Naive thymus-derived CD4-positive, alpha-beta T cell (primary cell): Measurements from ENCODE around the gene ANKRD13D. TPM values are rescaled to one million over a fixed set of nuclear protein-coding genes. Genes with fewer than 3 reads are reported as not detected.

ENCODE experiments used
- ATAC-seq: fragments of 150-1000 bp; cut with Tn5 transposase; 2 replicates; pipeline ENCODE4 v1.10.0; 2021; ENCODE audit warnings: mild to moderate bottlenecking, moderate library complexity
- CTCF ChIA-PET: fragments of 350-600 bp; sonication (Branson Sonifier 250); formaldehyde crosslinking; loops from one replicate; lab custom pipeline; 2021; ENCODE audit warnings: antibody characterized with exemption; lab: Charles Lee
- POLR2A ChIA-PET: fragments of 350-600 bp; sonication (Branson Sonifier 250); formaldehyde crosslinking; loops from one replicate; lab custom pipeline; 2021; ENCODE audit warnings: antibody characterized with exemption, inconsistent platforms; lab: Charles Lee
- DNase-seq, 9 donors: peaks; one replicate each; pipeline versions ENCODE4 v3.0.0 to v3.0.0-alpha.2; 2020 to 2022; ENCODE audit warnings: mixed read lengths in 1 of 9
- H3K27ac ChIP-seq: one replicate; pipeline ENCODE4 v1.7.0; 2013; ENCODE audit warnings: mild to moderate bottlenecking, low read depth, low read length, moderate library complexity
- H3K27me3 ChIP-seq, 2 donors: one replicate each; pipeline ENCODE4 v1.7.0; 2013; ENCODE audit warnings: low read length in 2 of 2, mild to moderate bottlenecking in 2 of 2, moderate library complexity in 2 of 2; ENCODE audit not compliant: control insufficient read depth in 2 of 2, insufficient read depth in 2 of 2
- H3K36me3 ChIP-seq, 3 experiments: 1 replicate in 2 of 3; 2 replicates in 1 of 3; pipeline ENCODE4 v1.7.0; 2013; ENCODE audit warnings: low read length in 3 of 3, mild to moderate bottlenecking in 3 of 3, moderate library complexity in 1 of 3; ENCODE audit not compliant: insufficient read depth in 3 of 3, control insufficient read depth in 2 of 3
- H3K4me1 ChIP-seq, 2 donors: one replicate each; pipeline ENCODE4 v1.7.0; 2013; ENCODE audit warnings: low read length in 2 of 2, mild to moderate bottlenecking in 2 of 2, moderate library complexity in 1 of 2; ENCODE audit not compliant: control insufficient read depth in 2 of 2, insufficient read depth in 2 of 2
- H3K4me3 ChIP-seq: 2 replicates; pipeline ENCODE4 v1.7.0; 2013; ENCODE audit warnings: mild to moderate bottlenecking, low read length
- H3K9me3 ChIP-seq, 3 experiments: 1 replicate in 2 of 3; 2 replicates in 1 of 3; pipeline ENCODE4 v1.7.0; 2013; ENCODE audit warnings: low read length in 3 of 3; ENCODE audit not compliant: control insufficient read depth in 2 of 3
- H3K27ac Mint-ChIP-seq, 9 donors: one replicate each; pipeline ENCODE4 v1.8.0; 2020 to 2022; ENCODE audit warnings: mixed read lengths in 9 of 9, mild to moderate bottlenecking in 8 of 9, moderate library complexity in 5 of 9, inconsistent platforms in 2 of 9
- H3K27me3 Mint-ChIP-seq, 5 donors: one replicate each; pipeline ENCODE4 v1.8.0; 2021 to 2022; ENCODE audit warnings: mixed read lengths in 5 of 5, mild to moderate bottlenecking in 1 of 5
- H3K36me3 Mint-ChIP-seq, 5 donors: one replicate each; pipeline ENCODE4 v1.8.0; 2020 to 2022; ENCODE audit warnings: mixed read lengths in 5 of 5, mild to moderate bottlenecking in 3 of 5, inconsistent platforms in 1 of 5
- H3K4me1 Mint-ChIP-seq, 7 donors: one replicate each; pipeline ENCODE4 v1.8.0; 2020 to 2022; ENCODE audit warnings: mixed read lengths in 7 of 7, mild to moderate bottlenecking in 3 of 7, inconsistent platforms in 1 of 7
- H3K4me3 Mint-ChIP-seq, 10 donors: one replicate each; pipeline ENCODE4 v1.8.0; 2020 to 2022; ENCODE audit warnings: mild to moderate bottlenecking in 10 of 10, mixed read lengths in 10 of 10, moderate library complexity in 6 of 10, inconsistent platforms in 2 of 10
- H3K9me3 Mint-ChIP-seq, 11 donors: one replicate each; pipeline ENCODE4 v1.8.0; 2020 to 2022; ENCODE audit warnings: mixed read lengths in 11 of 11, mild to moderate bottlenecking in 4 of 11, inconsistent platforms in 1 of 11, moderate library complexity in 1 of 11
- intact Hi-C, 2 donors: fragments of 100-400 bp; cut with micrococcal nuclease; formaldehyde crosslinking; loops; one replicate each; pipeline ENCODE4 v1.15.1; 2023
- polyA plus RNA-seq, 2 donors: library from polyadenylated mRNA; unstranded; fragments of 300-500 nt; fragmentation: Illumina TruSeq; gene quantifications; one replicate each; pipeline ENCODE4 v1.2.3, GENCODE V29; 2021
- total RNA-seq, 6 experiments: library from RNA in 5 of 6; stranded (reverse) in 5 of 6; gene quantifications; 1 replicate in 5 of 6; 2 replicates in 1 of 6; pipeline ENCODE4 v1.2.3 and lab custom pipeline; 2021 to 2026

The ANKRD13D gene
- total and polyA plus RNA-seq, 7 experiments from 2014 or later = 6.3 to 286 (median 187) TPM

DNA sequence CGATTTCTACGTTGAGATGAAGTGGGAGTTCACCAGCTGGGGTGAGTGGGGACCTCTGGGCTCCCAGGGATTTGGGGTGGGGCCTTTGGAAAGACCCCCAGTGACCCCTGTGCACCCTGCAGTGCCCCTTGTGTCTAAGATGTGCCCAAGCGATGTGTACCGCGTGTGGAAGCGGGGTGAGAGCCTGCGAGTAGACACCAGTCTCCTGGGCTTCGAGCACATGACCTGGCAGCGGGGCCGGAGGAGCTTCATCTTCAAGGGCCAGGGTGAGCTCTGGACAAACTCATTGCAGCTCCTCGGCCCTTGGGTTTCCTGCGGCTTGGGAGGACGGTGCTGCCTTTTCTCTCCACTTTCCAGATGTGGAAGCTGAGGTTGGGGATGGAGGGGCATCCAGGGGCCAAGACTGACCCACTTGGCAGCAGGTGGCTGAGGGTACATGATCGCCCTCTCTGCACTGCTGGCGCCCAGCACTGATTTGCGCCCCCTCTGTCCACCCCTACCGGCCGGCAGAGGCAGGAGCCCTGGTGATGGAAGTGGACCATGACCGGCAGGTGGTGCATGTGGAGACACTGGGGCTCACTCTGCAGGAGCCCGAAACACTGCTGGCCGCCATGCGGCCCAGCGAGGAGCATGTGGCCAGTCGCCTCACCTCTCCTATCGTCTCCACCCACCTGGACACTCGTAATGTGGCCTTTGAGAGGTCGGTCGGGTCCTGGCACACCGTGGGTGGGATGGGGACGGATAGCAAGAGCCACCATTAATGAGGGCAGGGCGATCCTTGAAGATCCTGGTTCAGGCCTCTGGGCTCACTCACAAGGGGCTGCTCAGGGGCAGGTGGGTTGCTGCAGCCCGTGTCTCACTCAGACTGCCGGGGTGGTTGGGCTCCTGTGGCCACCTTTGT is 2.6 kb downstream of the ANKRD13D start:
- peaks cover 40 to 47% of the 10 kb centered on the region in 2 donors for H3K4me1 ChIP-seq
- ChIA-PET POLR2A (interaction anchor here (0.7 to 21.3 kb wide), 8 partner anchors 9 to 181 kb away, joined by 3 to 729 read pairs (median 4); partner anchors contain the start of genes GRK2 and SSH3), CTCF (interaction anchor here (0.5 to 1.5 kb wide), 6 partner anchors 19 to 47 kb away, joined by 3 to 5 read pairs (median 4); no protein-coding TSS in a partner anchor)
- Mint-ChIP-seq H3K4me3 (peak overlapping the region; percentile 13 to 88 (median 47)), H3K36me3 (peaks cover under 1 to 56% (median 36%) of the 10 kb centered on the region in 5 donors), H3K9me3 (peaks cover 0 to 16% (median 8%) of the 10 kb centered on the region in 11 donors), H3K4me1 (peaks cover 26 to 70% (median 53%) of the 10 kb centered on the region in 7 donors), H3K27me3 (peaks cover 0 to 2% (median 0%) of the 10 kb centered on the region in 5 donors), H3K27ac (peak overlapping the region in 7 of 9 donors; percentile 9 to 86 (median 62))
- ATAC-seq (no peak), DNase-seq (no peak)
- H3K36me3 ChIP-seq = peaks cover 0 to 53% (median 8%) of the 10 kb centered on the region in 3 experiments
- H3K9me3 ChIP-seq = peaks cover 0 to 11% (median 6%) of the 10 kb centered on the region in 3 experiments
- intact Hi-C loops = no loop called here
- H3K4me3 ChIP-seq = no peak overlapping the region
- H3K27ac ChIP-seq = peak overlapping the region; percentile 35
- H3K27me3 ChIP-seq = no peaks in the 10 kb centered on the region

DNA sequence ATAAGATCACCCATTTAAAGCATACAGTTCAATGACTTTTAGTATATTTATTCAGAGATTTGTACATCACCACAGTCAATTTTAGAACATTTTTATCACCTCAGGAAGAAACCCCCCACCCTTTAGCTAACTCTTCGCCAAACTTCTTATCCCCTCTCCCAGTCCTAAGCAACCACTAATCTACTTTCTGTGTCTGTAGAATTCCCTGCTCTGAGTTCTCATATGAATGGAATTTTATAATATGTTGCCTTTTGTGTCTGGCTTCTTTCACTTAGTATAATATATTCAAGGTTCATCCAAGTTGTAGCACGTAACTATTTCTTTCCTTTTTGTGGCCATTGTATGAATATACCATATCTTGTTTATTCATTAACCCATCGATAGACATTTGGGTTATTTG is 3.6 kb downstream of the ANKRD13D start:
- no peak overlapping the region for H3K27ac ChIP-seq
- intact Hi-C loops = no loop called here
- Mint-ChIP-seq H3K27ac (peak overlapping the region; percentile 44 to 86 (median 61)), H3K36me3 (peaks cover 5 to 56% (median 36%) of the 10 kb centered on the region in 5 donors), H3K9me3 (peaks cover 0 to 19% (median 11%) of the 10 kb centered on the region in 11 donors), H3K4me3 (peak overlapping the region; percentile 6 to 69 (median 47)), H3K4me1 (peaks cover 22 to 65% (median 49%) of the 10 kb centered on the region in 7 donors), H3K27me3 (peaks cover 0 to 2% (median 0%) of the 10 kb centered on the region in 5 donors)
- H3K4me1 ChIP-seq = peaks cover 30 to 37% of the 10 kb centered on the region in 2 donors
- H3K4me3 ChIP-seq = no peak overlapping the region
- H3K9me3 ChIP-seq = peaks cover 0 to 11% (median 6%) of the 10 kb centered on the region in 3 experiments
- no peak for ATAC-seq
- ChIA-PET POLR2A (interaction anchor here (0.7 to 21.3 kb wide), 8 partner anchors 10 to 191 kb away, joined by 3 to 729 read pairs (median 6); partner anchors contain the start of genes GRK2 and SSH3), CTCF (interaction anchor here (1.0 to 2.0 kb wide), 5 partner anchors 21 to 124 kb away, joined by 4 to 6 read pairs (median 5); no protein-coding TSS in a partner anchor)
- DNase-seq = no peak
- H3K27me3 ChIP-seq = no peaks in the 10 kb centered on the region
- peaks cover 0 to 58% (median 12%) of the 10 kb centered on the region in 3 experiments for H3K36me3 ChIP-seq

DNA sequence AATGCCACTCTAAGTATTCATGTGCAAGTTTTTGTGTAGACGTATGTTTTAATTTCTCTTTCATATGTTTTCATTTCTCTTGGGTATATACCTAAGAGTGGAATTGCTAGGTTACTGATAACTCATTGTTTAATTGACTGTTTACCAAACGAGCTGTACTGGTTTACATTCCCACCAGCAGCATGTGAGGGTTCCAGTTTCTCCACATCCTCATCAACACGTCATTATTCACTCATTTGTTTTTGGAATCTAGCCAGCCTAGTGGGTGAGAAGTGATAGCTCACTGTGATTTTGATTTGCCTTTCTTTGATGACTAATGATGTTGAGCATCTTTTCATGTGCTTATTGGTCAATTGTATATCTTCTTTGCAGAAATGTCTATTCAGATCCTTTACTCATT is 4.0 kb downstream of the ANKRD13D start:
- Mint-ChIP-seq H3K4me3 (peak overlapping the region in 8 of 10 donors; percentile 24 to 69 (median 42)), H3K27me3 (peaks cover 0 to 2% (median 0%) of the 10 kb centered on the region in 5 donors), H3K4me1 (peaks cover 17 to 61% (median 45%) of the 10 kb centered on the region in 7 donors), H3K9me3 (peaks cover 0 to 19% (median 11%) of the 10 kb centered on the region in 11 donors), H3K27ac (peak overlapping the region; percentile 8 to 86 (median 61)), H3K36me3 (peaks cover 5 to 57% (median 36%) of the 10 kb centered on the region in 5 donors)
- peaks cover 26 to 33% of the 10 kb centered on the region in 2 donors for H3K4me1 ChIP-seq
- ChIA-PET POLR2A (interaction anchor here (0.7 to 21.3 kb wide), 9 partner anchors 10 to 191 kb away, joined by 3 to 729 read pairs (median 4); partner anchors contain the start of genes GRK2 and SSH3), CTCF (interaction anchor here (1.0 to 2.0 kb wide), 5 partner anchors 20 to 124 kb away, joined by 4 to 6 read pairs (median 5); no protein-coding TSS in a partner anchor)
- no peak overlapping the region for H3K4me3 ChIP-seq
- no peak overlapping the region for H3K27ac ChIP-seq
- ATAC-seq (no peak), DNase-seq (peak in 1 of 9 donors; percentile 27)
- H3K27me3 ChIP-seq = no peaks in the 10 kb centered on the region
- intact Hi-C loops = no loop called here
- peaks cover 0 to 11% (median 6%) of the 10 kb centered on the region in 3 experiments for H3K9me3 ChIP-seq
- peaks cover 0 to 59% (median 12%) of the 10 kb centered on the region in 3 experiments for H3K36me3 ChIP-seq

DNA sequence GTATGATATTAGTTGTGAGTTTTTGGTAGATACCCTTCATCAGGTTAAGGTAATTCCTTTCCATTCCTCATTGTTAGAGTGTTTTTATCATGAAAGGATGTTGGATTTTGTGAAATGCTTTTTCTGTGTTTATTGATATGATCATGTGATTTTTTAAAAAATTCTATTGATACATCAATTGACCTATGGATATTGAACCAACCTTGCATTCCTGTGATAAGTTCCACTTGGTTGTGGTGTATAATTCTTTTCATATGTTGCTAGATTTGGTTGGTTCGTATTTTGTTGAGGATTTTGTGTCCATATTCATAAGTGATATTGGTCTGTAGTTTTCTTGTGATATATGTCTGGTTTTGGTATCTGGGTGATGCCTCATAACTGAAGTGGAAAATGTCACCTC is 6.7 kb downstream of the ANKRD13D start:
- H3K27me3 ChIP-seq = no peaks in the 10 kb centered on the region
- intact Hi-C loops = no loop called here
- H3K4me1 ChIP-seq = peaks cover 17 to 19% of the 10 kb centered on the region in 2 donors
- H3K36me3 ChIP-seq = peaks cover 0 to 78% (median 25%) of the 10 kb centered on the region in 3 experiments
- ChIA-PET CTCF (interaction anchor here (0.7 kb wide), 1 partner anchor 1805 kb away, joined by 4 read pairs; no protein-coding TSS in a partner anchor), POLR2A (interaction anchor here (1.4 to 21.3 kb wide), 3 partner anchors 8 to 22 kb away, joined by 6 to 729 read pairs (median 12); partner anchors contain the start of gene GRK2)
- no peak overlapping the region for H3K4me3 ChIP-seq
- DNase-seq (peak in 2 of 9 donors; percentile 29 to 35), ATAC-seq (no peak)
- no peak overlapping the region for H3K27ac ChIP-seq
- Mint-ChIP-seq H3K4me3 (no peak overlapping the region), H3K27me3 (no peaks in the 10 kb centered on the region), H3K4me1 (peaks cover 23 to 55% (median 43%) of the 10 kb centered on the region in 7 donors), H3K27ac (peak overlapping the region in 4 of 9 donors; percentile 4 to 74 (median 49)), H3K9me3 (peaks cover 0 to 19% (median 11%) of the 10 kb centered on the region in 11 donors), H3K36me3 (peaks cover 5 to 64% (median 41%) of the 10 kb centered on the region in 5 donors)
- H3K9me3 ChIP-seq = peaks cover 0 to 11% (median 6%) of the 10 kb centered on the region in 3 experiments

DNA sequence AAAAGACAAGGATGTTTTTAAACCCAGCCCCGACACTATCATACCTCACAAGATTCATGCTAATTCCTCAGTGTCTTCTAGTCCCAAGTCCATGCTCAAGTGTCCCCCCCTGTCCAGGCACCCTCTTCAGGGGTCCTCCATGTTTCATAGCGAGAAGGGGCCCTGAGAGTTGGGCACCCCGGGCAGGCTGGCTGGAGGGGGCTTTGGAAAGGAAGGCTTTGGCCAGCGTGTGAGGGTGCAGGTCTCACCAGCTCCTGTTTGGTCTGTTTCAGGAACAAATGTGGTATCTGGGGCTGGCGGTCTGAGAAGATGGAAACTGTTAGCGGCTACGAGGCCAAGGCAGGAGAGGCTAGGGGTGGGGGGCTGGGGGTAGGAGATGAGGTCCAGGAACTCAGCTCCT is 9.7 kb downstream of the ANKRD13D start:
- no peaks in the 10 kb centered on the region for H3K4me1 ChIP-seq
- peaks cover 0 to 19% (median 11%) of the 10 kb centered on the region in 11 donors for H3K9me3 Mint-ChIP-seq
- no peak overlapping the region for H3K4me3 ChIP-seq
- no peaks in the 10 kb centered on the region for H3K27me3 Mint-ChIP-seq
- POLR2A ChIA-PET = interaction anchor here (0.7 to 10.1 kb wide), 6 partner anchors 9 to 167 kb away, joined by 3 to 124 read pairs (median 4); partner anchors contain the start of gene ANKRD13D
- H3K36me3 Mint-ChIP-seq = peaks cover 5 to 48% (median 30%) of the 10 kb centered on the region in 5 donors
- H3K27ac Mint-ChIP-seq = peak overlapping the region in 5 of 9 donors; percentile 5 to 72 (median 37)
- DNase-seq (no peak), ATAC-seq (no peak)
- no peaks in the 10 kb centered on the region for H3K27me3 ChIP-seq
- H3K4me1 Mint-ChIP-seq = peaks cover 10 to 33% (median 25%) of the 10 kb centered on the region in 7 donors
- H3K4me3 Mint-ChIP-seq = no peak overlapping the region
- H3K9me3 ChIP-seq = peaks cover 0 to 11% (median 6%) of the 10 kb centered on the region in 3 experiments
- no peak overlapping the region for H3K27ac ChIP-seq
- CTCF ChIA-PET = interaction anchor here (0.7 to 1.5 kb wide), 4 partner anchors 18 to 52 kb away, joined by 3 to 6 read pairs (median 4); no protein-coding TSS in a partner anchor
- H3K36me3 ChIP-seq = peaks cover 0 to 73% (median 25%) of the 10 kb centered on the region in 3 experiments
- intact Hi-C loops = no loop called here
